ENCODE results near the gene PCNX1. TPM values are rescaled to one million over a fixed set of nuclear protein-coding genes. Genes with fewer than 3 reads are reported as not detected.

PCNX1 gene
- total RNA-seq, 1 experiment from 2014 or later = 48.0 TPM

DNA sequence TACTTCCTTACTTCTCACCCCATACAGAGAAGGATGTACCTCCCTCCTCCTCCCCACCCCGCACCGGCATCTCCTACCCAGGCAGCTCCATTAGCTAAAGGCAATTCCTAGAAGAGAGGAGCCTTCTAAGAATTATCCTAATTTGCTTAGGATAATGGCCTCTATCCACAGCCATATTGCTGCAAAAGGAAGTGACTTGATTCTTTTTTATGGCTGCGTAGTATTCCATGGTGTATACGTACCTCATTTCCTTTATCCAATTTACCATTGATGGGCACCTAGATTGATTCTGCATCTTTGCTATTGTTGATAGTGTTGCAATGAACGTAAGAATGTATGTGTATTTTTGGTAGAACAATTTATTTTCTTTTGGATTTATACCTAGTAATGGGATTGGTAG lies 189.7 kb downstream of the PCNX1 start:
- Histone ChIP-seq H2BK15ac (ENCODE audit: low read depth, low read length) (no peak overlapping the region), H4K5ac (ENCODE audit: insufficient read length, low read depth, low read length) (no peak overlapping the region), H3T11ph (ENCODE audit: low read length) (no peak overlapping the region), H3K79me1 (ENCODE audit: insufficient read depth, low read depth, low read length, poor library complexity, severe bottlenecking) (no peaks in the 10 kb centered on the region), H3K56ac (ENCODE audit: insufficient read length, low read depth, low read length) (no peak overlapping the region), H3K27me3 (ENCODE audit: insufficient read depth, low read length) (no peaks in the 10 kb centered on the region), H3K4me1 (ENCODE audit: insufficient read depth, low read length) (no peaks in the 10 kb centered on the region), H3K9me3 (ENCODE audit: control insufficient read depth, low read depth, low read length) (no peaks in the 10 kb centered on the region), H4K91ac (ENCODE audit: insufficient read length, low read depth, low read length) (no peak overlapping the region), H2BK20ac (ENCODE audit: low read depth, low read length, poor library complexity, severe bottlenecking) (no peak overlapping the region), H3K18ac (ENCODE audit: insufficient read length, low read depth, low read length) (no peak overlapping the region), H3K23me2 (ENCODE audit: insufficient read length, low read depth, low read length, poor library complexity, severe bottlenecking) (no peaks in the 10 kb centered on the region), H4K8ac (replicated peaks; ENCODE audit: insufficient read length, low read depth, low read length) (no peak overlapping the region), H2BK12ac (ENCODE audit: insufficient read length, low read depth, low read length) (no peak overlapping the region), H4K20me1 (ENCODE audit: control insufficient read depth, insufficient read depth, insufficient read length) (no peaks in the 10 kb centered on the region), H2AK5ac (ENCODE audit: insufficient read length, low read length) (no peak overlapping the region), H2AFZ (ENCODE audit: low read length) (no peak overlapping the region), H3K79me2 (ENCODE audit: insufficient read depth, low read length) (no peaks in the 10 kb centered on the region), H3K23ac (ENCODE audit: insufficient read length, low read depth, low read length) (no peak overlapping the region), H3K4me2 (ENCODE audit: insufficient read depth, insufficient read length, low read length) (no peak overlapping the region), H2BK120ac (ENCODE audit: low read depth, low read length, poor library complexity, severe bottlenecking) (no peak overlapping the region), H2BK5ac (ENCODE audit: insufficient read length, low read length) (no peak overlapping the region), H3K14ac (ENCODE audit: insufficient read depth, low read length) (no peak overlapping the region), H3K4ac (ENCODE audit: low read depth, low read length) (no peak overlapping the region), H3K27ac (ENCODE audit: insufficient read length, low read depth, low read length) (no peak overlapping the region), H3K9ac (ENCODE audit: extremely low read depth, insufficient read length, low read length) (no peak overlapping the region)
- Mint-ChIP-seq H3K36me3 (ENCODE audit: insufficient read depth in 1 of 3, low read depth in 3 of 3) (peaks cover 13 to 39% (median 34%) of the 10 kb centered on the region in 3 experiments; a peak in 6 of 7 replicates), H3K4me1 (0 out of 4 replicates have a peak, but pooled peaks cover 0 to 7% of the 10 kb centered on the region in 2 experiments), H3K4me3 (no peak overlapping the region), H3K9me3 (peaks cover 0 to 3% of the 10 kb centered on the region in 2 experiments; a peak in 1 of 5 replicates), H3K27ac (no peak overlapping the region), H3K27me3 (ENCODE audit: low read depth) (no peaks in the 10 kb centered on the region)
- TF ChIP-seq, protein P1, sequence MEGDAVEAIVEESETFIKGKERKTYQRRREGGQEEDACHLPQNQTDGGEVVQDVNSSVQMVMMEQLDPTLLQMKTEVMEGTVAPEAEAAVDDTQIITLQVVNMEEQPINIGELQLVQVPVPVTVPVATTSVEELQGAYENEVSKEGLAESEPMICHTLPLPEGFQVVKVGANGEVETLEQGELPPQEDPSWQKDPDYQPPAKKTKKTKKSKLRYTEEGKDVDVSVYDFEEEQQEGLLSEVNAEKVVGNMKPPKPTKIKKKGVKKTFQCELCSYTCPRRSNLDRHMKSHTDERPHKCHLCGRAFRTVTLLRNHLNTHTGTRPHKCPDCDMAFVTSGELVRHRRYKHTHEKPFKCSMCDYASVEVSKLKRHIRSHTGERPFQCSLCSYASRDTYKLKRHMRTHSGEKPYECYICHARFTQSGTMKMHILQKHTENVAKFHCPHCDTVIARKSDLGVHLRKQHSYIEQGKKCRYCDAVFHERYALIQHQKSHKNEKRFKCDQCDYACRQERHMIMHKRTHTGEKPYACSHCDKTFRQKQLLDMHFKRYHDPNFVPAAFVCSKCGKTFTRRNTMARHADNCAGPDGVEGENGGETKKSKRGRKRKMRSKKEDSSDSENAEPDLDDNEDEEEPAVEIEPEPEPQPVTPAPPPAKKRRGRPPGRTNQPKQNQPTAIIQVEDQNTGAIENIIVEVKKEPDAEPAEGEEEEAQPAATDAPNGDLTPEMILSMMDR (conservative IDR thresholded peaks at IDR 0.05) = no peak
- DNase-seq = no peak
- no CpG with 5 or more reads among the region's 5 CpGs for WGBS (ENCODE audit: extremely low coverage, insufficient read length, low lambda C conversion rate)

Measured in H9 (cell line).